GM12892 (cell line): ENCODE measurements around the gene ADAMTSL3.

Source experiments
- POLR2A ChIP-seq: IDR thresholded peaks from 2 replicates; pipeline ENCODE4 v1.6.1; 2011; ENCODE audit warnings: low read depth, low read length, control low read depth
- TAF1 ChIP-seq: IDR thresholded peaks from 2 replicates; pipeline ENCODE4 v1.6.1; 2011; ENCODE audit warnings: low read depth, mild to moderate bottlenecking, control low read depth, low read length, borderline replicate concordance

DNA sequence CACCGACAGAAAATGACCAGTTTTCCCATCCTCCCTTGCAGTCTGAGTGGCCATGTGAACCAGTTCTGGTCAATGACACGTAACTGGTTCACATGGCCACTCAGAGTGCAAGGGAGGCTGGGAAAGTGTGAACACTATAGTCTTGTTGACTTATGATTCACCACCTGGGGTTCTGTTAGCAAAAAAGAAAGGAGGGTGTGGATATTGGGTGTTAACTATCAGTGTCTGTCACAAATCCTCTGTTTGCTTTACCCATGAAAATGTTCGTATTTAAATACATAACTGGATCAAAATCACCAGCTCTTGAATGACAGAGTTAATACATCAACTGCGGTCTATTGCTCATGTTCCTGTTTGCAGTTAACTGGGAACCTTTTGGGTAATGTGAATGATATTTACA is 92.3 kb downstream of the ADAMTSL3 start:
- no peak for TF ChIP-seq POLR2A
- TF ChIP-seq TAF1, result no peak
